ENCODE measurements around the gene ABCC1. TPM values are rescaled to one million over a fixed set of nuclear protein-coding genes. Genes with fewer than 3 reads are reported as not detected.
"Not testable (repeated sequence)": the region's sequence is repeated elsewhere in the genome, so short reads cannot be mapped to it uniquely, and the experiment has no call there.

The ABCC1 gene
- total RNA-seq, 1 donor from 2014 or later = 8.2 TPM

- FAIRE-seq (no peak), DNase-seq (ENCODE audit: low spot score in 2 of 2) (no peak)
These were observed 14.0 kb downstream of the ABCC1 start for GRCh38 chr16:15963307-15963910.

DNA sequence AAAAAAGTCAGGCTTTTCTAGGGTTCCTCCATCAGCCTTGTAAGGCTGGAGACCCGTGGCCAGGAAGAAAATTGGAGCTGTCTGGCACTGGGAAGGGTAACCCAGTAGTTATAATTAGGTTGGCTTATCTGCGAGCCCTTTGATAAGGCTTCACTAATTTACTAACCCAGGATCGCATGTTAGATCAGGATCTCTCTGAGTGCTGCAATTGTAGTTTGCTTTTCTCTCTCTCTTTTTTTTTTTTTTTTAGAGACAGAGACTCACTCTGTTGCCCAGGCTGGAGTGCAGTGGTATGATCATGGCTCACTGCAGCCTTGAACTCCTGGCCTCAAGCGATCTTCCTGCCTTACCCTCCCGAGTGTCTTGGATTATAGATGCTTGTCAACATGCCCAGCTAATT is 17.0 kb downstream of the ABCC1 start:
- DNase-seq (ENCODE audit: low spot score in 2 of 2) (no peak), FAIRE-seq (no peak)

- no peak for FAIRE-seq
- no peak for DNase-seq (ENCODE audit: low spot score in 2 of 2)
These were observed 17.6 kb downstream of the ABCC1 start for GRCh38 chr16:15966836-15967546.

DNA sequence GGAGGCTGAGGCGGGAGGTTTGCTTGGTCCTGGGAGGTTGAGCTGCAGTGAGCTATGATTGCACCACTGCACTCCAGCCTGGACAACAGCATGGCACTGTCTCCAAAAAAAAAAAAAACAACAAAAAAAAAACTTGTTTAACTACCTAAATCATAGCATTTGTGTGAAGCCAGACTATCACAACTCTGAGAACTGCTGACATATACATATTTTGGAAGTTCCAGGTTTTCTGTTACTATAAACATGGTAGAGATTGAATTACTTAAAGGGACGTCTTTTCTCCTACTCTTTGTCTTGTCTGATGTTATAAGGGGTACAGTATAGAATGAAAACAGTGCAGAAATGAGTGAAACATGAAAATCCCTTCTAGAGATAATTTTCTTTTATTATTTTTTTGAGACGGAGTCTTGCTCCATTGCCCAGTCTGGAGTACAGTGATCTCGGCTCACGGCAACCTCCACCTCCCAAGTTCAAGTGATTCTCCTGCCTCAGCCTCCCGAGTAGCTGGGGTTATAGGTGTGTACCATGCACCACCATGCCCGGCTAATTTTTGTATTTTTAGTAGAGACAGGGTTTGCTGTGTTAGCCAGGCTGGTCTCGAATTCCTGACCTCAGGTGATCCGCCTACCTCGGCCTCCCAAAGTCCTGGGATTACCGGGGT is 18.4 kb downstream of the ABCC1 start:
- DNase-seq (ENCODE audit: low spot score in 2 of 2) = no peak
- no peak for FAIRE-seq

- FAIRE-seq = no peak
These were observed 20.8 kb downstream of the ABCC1 start for GRCh38 chr16:15970202-15970601.

DNA sequence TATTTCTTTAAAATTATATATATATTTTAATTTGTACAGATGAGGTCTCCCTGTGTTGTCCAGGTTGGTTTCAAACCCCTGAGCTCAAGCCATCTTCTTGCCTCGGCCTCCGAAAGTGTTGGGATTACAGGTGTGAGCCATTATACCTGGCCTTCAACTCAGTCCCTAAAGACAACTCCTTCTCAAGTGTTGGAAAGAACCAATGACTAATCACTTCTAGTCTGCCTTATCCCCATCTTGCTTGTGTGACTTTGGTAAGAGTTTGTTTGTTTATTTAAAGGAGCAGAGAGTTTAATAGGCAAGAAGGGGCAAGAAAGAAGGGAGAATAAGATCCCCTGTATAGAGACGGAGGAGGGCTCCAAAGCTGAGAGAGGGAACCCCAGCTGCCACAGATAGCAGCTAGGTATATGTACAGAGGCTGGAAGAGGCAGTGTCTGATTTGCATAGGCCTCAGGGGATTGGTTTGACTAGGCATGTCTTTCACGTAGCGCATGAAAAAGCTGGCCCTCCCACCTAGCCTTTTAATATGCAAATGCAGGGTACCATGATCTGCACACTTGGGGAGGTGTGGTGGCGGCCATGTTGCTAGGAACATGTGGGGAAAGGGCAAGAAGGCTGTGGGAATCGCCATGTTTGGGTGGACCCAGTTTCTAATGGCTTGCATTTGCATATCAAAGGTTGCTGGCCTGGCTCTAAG is 21.5 kb downstream of the ABCC1 start:
- FAIRE-seq (no peak), DNase-seq (ENCODE audit: low spot score in 2 of 2) (no peak)

More at GRCh38 chr16:15970202-15970601, 20.8 kb downstream of the ABCC1 start:
- DNase-seq (ENCODE audit: low spot score in 2 of 2) = no peak

DNA sequence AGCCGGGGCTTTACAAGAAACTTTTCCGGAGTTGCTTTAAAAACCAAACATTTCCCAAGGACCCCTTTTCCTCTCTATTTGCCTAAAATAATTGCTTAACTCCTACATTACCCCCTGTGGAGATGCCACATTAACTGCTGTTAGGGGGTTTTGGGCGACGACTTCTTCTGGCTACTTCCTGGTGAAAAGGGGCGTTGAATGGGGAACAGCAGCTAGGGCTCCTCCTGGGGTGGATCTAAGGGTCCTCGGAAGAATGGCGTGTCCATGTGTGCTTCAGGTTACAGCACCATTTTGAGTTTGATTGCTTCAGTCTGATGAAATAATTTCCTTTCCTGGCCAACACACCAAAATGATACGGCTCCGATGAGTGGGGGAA is 22.0 kb downstream of the ABCC1 start:
- FAIRE-seq (no peak), DNase-seq (ENCODE audit: low spot score in 2 of 2) (no peak)

DNA sequence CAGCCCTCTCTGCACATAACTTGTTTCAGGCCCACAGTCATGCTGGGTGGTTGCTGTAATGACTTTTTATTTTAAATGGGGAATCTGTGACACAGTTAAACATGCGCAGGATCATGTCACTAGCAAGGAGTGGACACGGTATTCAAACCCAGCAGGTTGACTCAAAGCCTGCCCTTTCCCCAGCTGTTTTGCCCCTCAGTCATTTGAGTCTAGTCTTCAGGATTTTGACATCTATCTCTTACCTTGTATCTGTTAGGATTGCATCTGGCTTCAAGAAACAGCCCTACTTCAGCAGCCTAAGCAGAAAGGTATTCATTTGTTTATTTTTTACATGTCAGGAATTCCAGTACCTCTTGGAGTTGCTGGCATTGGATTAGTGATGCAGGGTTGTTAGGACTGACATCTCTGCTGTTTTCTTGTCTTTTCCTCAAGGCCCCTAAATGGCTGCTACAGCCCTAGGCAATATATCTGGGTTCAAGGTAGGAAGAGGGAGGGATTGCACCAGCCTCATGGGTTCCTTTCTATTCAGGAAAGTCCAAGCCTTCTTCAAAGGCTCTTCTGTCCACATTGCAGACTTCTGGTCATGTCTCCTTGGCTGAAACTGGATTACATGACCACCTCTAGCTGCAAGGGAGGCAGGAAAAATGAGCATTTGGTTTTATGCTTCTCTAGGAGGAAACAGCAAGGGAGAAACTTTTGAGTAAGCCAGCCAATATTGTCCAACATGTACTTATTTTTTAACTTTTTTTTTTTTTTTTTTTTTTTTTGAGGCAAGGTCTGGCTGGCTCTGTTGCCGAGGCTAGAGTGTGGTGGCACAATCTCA is 22.8 kb downstream of the ABCC1 start:
- no peak for FAIRE-seq

DNA sequence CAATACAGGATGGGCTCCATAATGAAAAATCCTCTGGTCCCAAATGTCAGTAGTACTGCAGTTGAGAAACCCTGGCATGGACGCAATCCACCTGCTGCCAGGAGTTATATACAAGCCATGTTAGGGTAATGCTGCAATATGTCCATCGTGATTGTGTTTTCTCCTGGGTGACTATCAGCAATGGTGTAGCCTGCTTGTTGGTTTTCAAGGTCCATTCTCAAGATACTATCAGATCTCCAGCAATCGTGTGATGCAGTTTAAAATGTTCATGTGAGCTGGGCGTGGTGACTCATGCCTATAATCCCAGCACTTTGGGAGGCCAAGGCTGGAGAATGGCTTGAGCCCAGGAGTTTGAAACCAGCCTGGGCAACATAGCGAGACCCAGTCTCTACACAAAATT is 24.0 kb downstream of the ABCC1 start:
- DNase-seq (ENCODE audit: low spot score in 2 of 2) (no peak), FAIRE-seq (no peak)

More for the DNA sequence above, 22.8 kb downstream of the ABCC1 start:
- no peak for DNase-seq (ENCODE audit: low spot score in 2 of 2)

DNA sequence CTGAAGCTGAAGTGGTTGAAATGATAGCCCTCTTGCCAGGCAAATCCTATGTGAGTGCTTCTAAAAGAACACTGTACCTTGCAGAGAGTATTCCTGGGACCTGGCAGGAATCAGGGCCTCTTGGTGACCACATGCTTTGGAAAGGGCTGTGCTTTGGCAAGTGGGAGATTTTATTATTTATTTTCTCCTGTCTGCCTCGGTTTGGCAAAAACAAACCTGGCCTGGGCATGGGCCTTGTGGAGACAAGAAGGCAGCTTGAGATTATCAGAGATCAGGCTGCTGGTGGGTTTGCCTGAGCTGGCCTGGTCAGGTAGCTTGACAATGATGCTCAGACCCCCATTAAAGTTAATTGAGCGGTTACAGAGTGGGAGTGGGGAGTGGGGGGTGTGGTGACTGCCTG is 24.6 kb downstream of the ABCC1 start:
- no peak for FAIRE-seq
- no peak for DNase-seq (ENCODE audit: low spot score in 2 of 2)

DNA sequence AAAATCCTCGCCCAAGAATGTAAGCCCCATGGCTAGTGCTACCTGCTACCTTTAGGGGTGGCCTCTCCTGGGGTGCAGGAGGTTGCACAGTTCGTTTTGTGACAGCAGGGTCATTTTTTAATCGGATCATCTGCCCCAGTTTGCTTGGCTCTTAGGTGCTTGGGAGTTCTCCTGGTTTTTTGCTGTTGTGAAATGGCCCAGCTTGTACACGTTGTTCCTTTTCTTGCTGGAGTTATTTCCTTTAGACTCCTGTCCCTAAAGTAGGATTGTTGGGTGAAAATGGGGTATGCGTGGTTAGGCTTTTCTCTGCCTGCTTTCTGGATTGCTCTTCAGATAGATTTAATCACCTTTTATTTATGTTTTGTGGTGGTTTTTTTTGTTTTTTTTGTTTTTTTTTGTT is 25.8 kb downstream of the ABCC1 start:
- FAIRE-seq (no peak), DNase-seq (ENCODE audit: low spot score in 2 of 2) (no peak)

- FAIRE-seq (no peak), DNase-seq (ENCODE audit: low spot score in 2 of 2) (no peak)
These were observed 26.9 kb downstream of the ABCC1 start for GRCh38 chr16:15976225-15976812.

GRCh38 chr16:15976929-15977637 is 27.7 kb downstream of the ABCC1 start:
- FAIRE-seq = no peak
- DNase-seq (ENCODE audit: low spot score in 2 of 2) = no peak

DNA sequence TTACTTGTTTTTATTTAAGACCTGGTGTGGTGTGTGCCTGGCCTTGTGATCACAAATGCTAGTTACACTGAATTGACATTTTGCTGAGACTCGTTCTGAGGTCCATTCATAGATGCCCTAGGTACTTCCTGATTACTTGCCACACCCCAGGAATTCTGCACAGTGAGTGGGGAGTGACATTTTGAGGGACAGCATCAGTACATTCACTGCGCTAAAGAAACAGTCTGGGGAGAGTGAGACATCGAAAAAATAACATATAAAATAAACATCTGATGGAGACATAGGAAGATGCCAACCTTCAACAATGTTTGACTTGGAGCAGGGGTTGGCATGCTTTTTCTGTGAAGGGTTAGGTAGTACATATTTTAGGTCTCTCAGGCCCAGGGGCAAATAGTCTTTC is 30.4 kb downstream of the ABCC1 start:
- DNase-seq (ENCODE audit: low spot score in 2 of 2) = no peak
- FAIRE-seq = no peak

- FAIRE-seq = no peak
- no peak for DNase-seq (ENCODE audit: low spot score in 2 of 2)
These were observed 30.9 kb downstream of the ABCC1 start for GRCh38 chr16:15980329-15980728.

DNA sequence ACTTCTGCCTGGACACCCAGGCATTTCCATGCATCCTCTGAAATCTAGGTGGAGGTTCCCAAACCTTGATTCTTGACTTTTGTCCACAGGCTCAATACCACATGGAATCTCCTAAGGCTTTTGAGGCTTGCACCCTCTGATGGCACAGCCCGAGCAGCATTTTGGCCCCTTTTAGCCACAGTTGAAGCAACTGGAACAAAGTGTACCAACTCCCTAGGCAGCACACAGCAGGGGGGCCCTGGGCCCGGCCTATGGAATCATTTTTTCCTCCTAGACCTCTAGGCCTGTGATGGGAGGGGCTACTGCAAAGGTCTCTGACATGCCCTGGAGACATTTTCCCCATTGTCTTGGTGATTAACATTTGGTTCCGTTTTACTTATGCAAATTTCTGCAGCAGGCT is 32.0 kb downstream of the ABCC1 start:
- DNase-seq (ENCODE audit: low spot score in 2 of 2) = no peak
- FAIRE-seq = no peak

- FAIRE-seq; DNase-seq (ENCODE audit: low spot score in 2 of 2): not testable (repeated sequence)
These were observed 32.9 kb downstream of the ABCC1 start for GRCh38 chr16:15982194-15982915.

GRCh38 chr16:15983898-15984297 is 34.5 kb downstream of the ABCC1 start:
- DNase-seq (ENCODE audit: low spot score in 2 of 2) = no peak
- FAIRE-seq = no peak

DNA sequence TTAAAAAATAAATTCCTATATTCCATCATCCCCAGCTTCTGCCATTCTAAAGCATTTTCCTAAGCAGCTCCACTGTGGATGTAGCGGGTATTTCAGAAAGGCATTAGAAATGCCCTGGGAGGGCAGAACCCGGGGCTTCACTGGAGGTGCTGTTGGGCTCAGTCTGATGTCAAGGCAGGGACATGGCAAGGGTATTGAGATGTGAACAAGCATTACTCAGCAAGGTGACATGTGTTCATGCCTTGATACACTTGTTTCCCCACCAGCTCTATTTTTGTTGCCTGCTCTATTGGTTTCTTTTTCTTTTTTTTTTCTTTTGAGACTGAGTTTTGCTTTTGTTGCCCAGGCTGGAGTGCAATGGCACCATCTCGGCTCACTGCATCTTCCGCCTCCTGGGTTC is 35.7 kb downstream of the ABCC1 start:
- no peak for FAIRE-seq
- no peak for DNase-seq (ENCODE audit: low spot score in 2 of 2)

Data from frontal cortex (tissue), 4 donors.